GM12875 (cell line): ENCODE measurements around the gene TANK.

Experiments used
- H3K4me3 ChIP-seq: one replicate; pipeline ENCODE4 v1.5.1; 2011; ENCODE audit warnings: low read depth, low read length, control low read depth
- CTCF ChIP-seq: IDR thresholded peaks from 2 replicates; pipeline ENCODE4 v1.5.1; 2011; ENCODE audit warnings: low read depth, mild to moderate bottlenecking, control low read depth, inconsistent platforms, low read length, moderate library complexity, borderline replicate concordance; ENCODE audit not compliant: insufficient read depth

Gene TANK

GRCh38 chr2:161161074-161161706, 962 bp downstream of the TANK start:
- no peak for TF ChIP-seq CTCF
- peak overlapping the region; percentile 55 for H3K4me3 ChIP-seq

DNA sequence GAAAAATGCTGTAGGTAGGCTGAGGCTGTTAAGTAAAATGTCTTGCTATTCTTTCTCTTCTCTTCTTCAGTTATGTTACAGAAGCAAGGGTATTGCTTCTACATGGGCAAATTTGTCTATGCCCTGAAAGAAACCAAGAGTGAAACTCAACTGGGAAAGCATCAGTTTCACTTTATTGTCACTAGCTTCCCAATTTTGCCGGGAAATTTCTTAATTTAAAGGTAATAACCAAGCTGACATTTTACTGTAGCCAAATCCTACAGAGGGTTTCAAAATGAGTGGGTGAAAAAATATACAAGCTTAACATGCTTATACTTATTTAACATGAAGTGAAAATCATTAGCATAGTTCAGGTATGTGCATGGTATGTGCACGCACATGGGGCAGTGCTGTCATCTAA, 3.2 kb downstream of the TANK start:
- no peak for TF ChIP-seq CTCF
- no peak overlapping the region for H3K4me3 ChIP-seq

- H3K4me3 ChIP-seq = no peak overlapping the region
- TF ChIP-seq CTCF = no peak
Measured at GRCh38 chr2:161164161-161164560, 3.9 kb downstream of the TANK start.

GRCh38 chr2:161165266-161165665, 5.0 kb downstream of the TANK start:
- H3K4me3 ChIP-seq = no peak overlapping the region
- no peak for TF ChIP-seq CTCF

GRCh38 chr2:161165811-161166210, 5.6 kb downstream of the TANK start:
- no peak for TF ChIP-seq CTCF
- no peak overlapping the region for H3K4me3 ChIP-seq

GRCh38 chr2:161166538-161167409, 6.5 kb downstream of the TANK start:
- H3K4me3 ChIP-seq = no peak overlapping the region
- TF ChIP-seq CTCF = no peak

- no peak for TF ChIP-seq CTCF
- no peak overlapping the region for H3K4me3 ChIP-seq
Measured at GRCh38 chr2:161169335-161169734, 9.1 kb downstream of the TANK start.
